Vagina (tissue), 2 donors: ENCODE data around the gene TRIM46. TPM values are rescaled to one million over a fixed set of nuclear protein-coding genes. Genes with fewer than 3 reads are reported as not detected.

Experiments used
- DNase-seq, 2 donors: peaks; one replicate each; pipeline ENCODE4 v3.0.0-alpha.2; 2017; ENCODE audit errors: extremely low spot score in 2 of 2
- H3K27ac ChIP-seq: fragments of 200-600 bp; sonication (generic); one replicate; pipeline ENCODE4 v1.5.1; 2019
- H3K27me3 ChIP-seq: fragments of 200-600 bp; sonication (generic); one replicate; pipeline ENCODE4 v1.5.1; 2019
- H3K36me3 ChIP-seq, 2 donors: fragments of 200-600 bp; sonication (generic); one replicate each; pipeline ENCODE4 v1.5.1; 2017 to 2019
- H3K4me1 ChIP-seq: fragments of 200-600 bp; sonication (generic); one replicate; pipeline ENCODE4 v1.5.1; 2019
- H3K4me3 ChIP-seq, 2 donors: fragments of 200-600 bp; sonication (generic); 1 replicate in 1 of 2; 2 replicates in 1 of 2; pipeline ENCODE4 v1.5.1; 2016 to 2019
- H3K9me3 ChIP-seq: fragments of 200-600 bp; sonication (generic); one replicate; pipeline ENCODE4 v1.5.1; 2019
- POLR2A ChIP-seq, 2 donors: fragments of 450-650 bp; IDR thresholded peaks; one replicate each; pipeline ENCODE4 v1.6.1; 2017; ENCODE audit warnings: antibody characterized with exemption in 2 of 2, mild to moderate bottlenecking in 2 of 2, moderate library complexity in 2 of 2
- POLR2AphosphoS5 ChIP-seq, 2 donors: sonication (generic); formaldehyde crosslinking; IDR thresholded peaks; one replicate each; pipeline ENCODE4 v1.9.0; 2017; ENCODE audit warnings: antibody characterized with exemption in 2 of 2, mild to moderate bottlenecking in 2 of 2, low read depth in 1 of 2; ENCODE audit not compliant: insufficient read depth in 1 of 2
- intact Hi-C: fragments of 100-400 bp; cut with DNase I; formaldehyde crosslinking; loops from one replicate; pipeline ENCODE4 v1.15.1; 2023
- total RNA-seq: library from RNA; depleted of rRNA; stranded (reverse); fragments of >200 nt; gene quantifications from one replicate; pipeline ENCODE4 v1.2.3, GENCODE V29; 2016
- TF ChIP-seq, protein P1 (sequence below), 3 experiments: fragments of 450-650 bp in 2 of 3; fragments of 200-600 bp in 1 of 3; sonication (generic) in 1 of 3; IDR thresholded peaks; one replicate each; pipeline ENCODE4 v1.5.1; 2017 to 2019; ENCODE audit warnings: antibody characterized with exemption in 3 of 3, mild to moderate bottlenecking in 2 of 3, moderate library complexity in 2 of 3

The TRIM46 gene, protein sequence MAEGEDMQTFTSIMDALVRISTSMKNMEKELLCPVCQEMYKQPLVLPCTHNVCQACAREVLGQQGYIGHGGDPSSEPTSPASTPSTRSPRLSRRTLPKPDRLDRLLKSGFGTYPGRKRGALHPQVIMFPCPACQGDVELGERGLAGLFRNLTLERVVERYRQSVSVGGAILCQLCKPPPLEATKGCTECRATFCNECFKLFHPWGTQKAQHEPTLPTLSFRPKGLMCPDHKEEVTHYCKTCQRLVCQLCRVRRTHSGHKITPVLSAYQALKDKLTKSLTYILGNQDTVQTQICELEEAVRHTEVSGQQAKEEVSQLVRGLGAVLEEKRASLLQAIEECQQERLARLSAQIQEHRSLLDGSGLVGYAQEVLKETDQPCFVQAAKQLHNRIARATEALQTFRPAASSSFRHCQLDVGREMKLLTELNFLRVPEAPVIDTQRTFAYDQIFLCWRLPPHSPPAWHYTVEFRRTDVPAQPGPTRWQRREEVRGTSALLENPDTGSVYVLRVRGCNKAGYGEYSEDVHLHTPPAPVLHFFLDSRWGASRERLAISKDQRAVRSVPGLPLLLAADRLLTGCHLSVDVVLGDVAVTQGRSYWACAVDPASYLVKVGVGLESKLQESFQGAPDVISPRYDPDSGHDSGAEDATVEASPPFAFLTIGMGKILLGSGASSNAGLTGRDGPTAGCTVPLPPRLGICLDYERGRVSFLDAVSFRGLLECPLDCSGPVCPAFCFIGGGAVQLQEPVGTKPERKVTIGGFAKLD
- total RNA-seq: 2.7 TPM

GRCh38 chr1:155173478-155174323, at the start of gene TRIM46:
Gene TRIM46, plus strand, starts transcription at chr1:155173849. Its CDS starts 118 bp downstream, at chr1:155173967.
- peak; percentile 85 to 91 for DNase-seq
- Histone ChIP-seq H3K9me3 (no peaks in the 10 kb centered on the region), H3K4me3 (peak within 1 kb of the TSS; percentile 88 to 90), H3K36me3 (peaks cover 0 to 12% of the 10 kb centered on the region in 2 donors), H3K27me3 (no peaks in the 10 kb centered on the region), H3K27ac (peak within 1 kb of the TSS; percentile 94), H3K4me1 (peaks cover 38% of the 10 kb centered on the region)
- intact Hi-C loops: no loop called here
- TF ChIP-seq, protein P1, sequence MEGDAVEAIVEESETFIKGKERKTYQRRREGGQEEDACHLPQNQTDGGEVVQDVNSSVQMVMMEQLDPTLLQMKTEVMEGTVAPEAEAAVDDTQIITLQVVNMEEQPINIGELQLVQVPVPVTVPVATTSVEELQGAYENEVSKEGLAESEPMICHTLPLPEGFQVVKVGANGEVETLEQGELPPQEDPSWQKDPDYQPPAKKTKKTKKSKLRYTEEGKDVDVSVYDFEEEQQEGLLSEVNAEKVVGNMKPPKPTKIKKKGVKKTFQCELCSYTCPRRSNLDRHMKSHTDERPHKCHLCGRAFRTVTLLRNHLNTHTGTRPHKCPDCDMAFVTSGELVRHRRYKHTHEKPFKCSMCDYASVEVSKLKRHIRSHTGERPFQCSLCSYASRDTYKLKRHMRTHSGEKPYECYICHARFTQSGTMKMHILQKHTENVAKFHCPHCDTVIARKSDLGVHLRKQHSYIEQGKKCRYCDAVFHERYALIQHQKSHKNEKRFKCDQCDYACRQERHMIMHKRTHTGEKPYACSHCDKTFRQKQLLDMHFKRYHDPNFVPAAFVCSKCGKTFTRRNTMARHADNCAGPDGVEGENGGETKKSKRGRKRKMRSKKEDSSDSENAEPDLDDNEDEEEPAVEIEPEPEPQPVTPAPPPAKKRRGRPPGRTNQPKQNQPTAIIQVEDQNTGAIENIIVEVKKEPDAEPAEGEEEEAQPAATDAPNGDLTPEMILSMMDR (IDR thresholded peaks at IDR 0.05): no peak
- TF ChIP-seq POLR2AphosphoS5 (IDR thresholded peaks at IDR 0.05; ENCODE audit: insufficient read depth in 1 of 2, low read depth in 1 of 2): no peak

DNA sequence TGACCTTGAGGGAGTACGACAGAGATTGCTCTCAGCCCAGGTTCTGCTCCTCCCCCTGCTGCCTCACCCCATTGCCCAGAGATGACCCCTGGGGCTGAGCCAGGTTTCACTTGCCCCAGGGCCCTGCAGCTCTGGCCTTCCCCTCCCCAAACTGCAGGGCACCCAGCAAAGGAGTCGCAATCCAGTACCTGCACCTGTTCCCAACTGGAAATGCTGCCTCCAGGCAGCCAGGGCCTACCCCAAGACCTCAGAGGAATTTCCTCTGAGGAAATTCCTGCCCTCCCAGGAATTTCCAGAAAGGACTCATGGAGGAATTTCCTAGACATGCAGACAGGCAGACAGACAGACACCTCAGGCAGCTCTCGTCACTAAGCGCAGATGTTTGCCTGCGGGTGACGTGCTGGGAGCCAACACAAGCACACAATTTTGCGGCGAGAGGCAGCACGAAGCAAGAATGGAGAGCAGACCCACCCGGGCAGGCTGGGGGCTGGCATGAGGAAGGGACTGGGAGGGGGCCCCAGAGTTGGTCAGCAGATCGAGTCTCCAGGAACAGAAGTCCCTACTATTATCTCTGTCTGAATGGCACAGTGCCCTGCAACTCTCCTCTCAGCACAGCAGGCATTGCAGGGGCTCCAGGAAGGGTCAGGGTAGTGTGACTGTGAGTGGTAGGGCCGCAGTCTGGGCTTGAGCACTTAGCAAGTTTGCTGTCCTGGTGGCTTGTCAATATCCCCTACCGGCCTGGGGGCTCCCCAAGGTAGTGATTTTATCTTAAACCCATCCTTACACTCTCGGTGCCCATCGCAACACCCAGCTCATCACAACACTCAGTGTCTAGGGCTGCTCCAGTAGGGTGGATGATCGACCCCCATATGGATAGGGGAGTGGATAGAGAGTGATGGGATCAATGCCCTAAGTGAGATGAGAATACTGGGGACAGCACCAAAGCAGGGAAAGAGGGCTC, 48.9 kb upstream of the TRIM46 start:
- intact Hi-C loops: no loop called here
- no peak for DNase-seq
- Histone ChIP-seq H3K27me3 (no peaks in the 10 kb centered on the region), H3K4me3 (no peak overlapping the region), H3K36me3 (no peaks in the 10 kb centered on the region), H3K4me1 (peaks cover 63% of the 10 kb centered on the region), H3K9me3 (no peaks in the 10 kb centered on the region), H3K27ac (peak overlapping the region; percentile 17)
- TF ChIP-seq POLR2A (IDR thresholded peaks at IDR 0.05): no peak
- TF ChIP-seq, protein P1 (IDR thresholded peaks at IDR 0.05): no peak

DNA sequence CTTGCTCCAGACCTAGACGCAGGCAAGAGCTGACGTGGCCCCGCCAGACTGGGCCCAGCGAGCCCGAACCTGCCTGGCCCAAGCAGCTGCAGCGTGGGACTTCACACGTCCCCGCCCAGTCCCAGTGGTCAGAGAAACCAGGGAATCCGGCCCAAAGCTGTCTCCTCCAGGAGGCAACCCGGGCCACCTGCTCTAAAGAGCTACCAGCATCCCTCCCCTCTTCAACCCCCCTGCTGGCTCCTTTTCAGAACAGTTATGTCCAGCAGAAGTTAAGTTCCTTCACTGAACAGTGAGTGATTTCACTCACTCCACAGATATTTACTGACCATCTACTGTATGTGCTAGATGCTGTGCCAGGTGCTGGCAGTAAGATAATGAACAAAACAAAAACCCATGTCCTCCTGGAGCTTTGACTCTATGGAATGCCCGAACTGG, 48.1 kb upstream of the TRIM46 start:
- TF ChIP-seq, protein P1 (IDR thresholded peaks at IDR 0.05): no peak
- TF ChIP-seq POLR2AphosphoS5 (IDR thresholded peaks at IDR 0.05; ENCODE audit: insufficient read depth in 1 of 2, low read depth in 1 of 2) (no peak), POLR2A (IDR thresholded peaks at IDR 0.05) (no peak)
- Histone ChIP-seq H3K4me3 (no peak overlapping the region), H3K27me3 (no peaks in the 10 kb centered on the region), H3K4me1 (peaks cover 68% of the 10 kb centered on the region), H3K36me3 (no peaks in the 10 kb centered on the region), H3K27ac (peak overlapping the region; percentile 92), H3K9me3 (no peaks in the 10 kb centered on the region)
- intact Hi-C loops: no loop called here
- no peak for DNase-seq

- peak overlapping the region; percentile 78 to 88 for H3K4me3 ChIP-seq
- peak overlapping the region; percentile 92 for H3K27ac ChIP-seq
- DNase-seq: no peak
- no peaks in the 10 kb centered on the region for H3K36me3 ChIP-seq
- TF ChIP-seq, protein P1 (IDR thresholded peaks at IDR 0.05): no peak
- TF ChIP-seq POLR2AphosphoS5 (IDR thresholded peaks at IDR 0.05; ENCODE audit: insufficient read depth in 1 of 2, low read depth in 1 of 2) (peak in 1 of 2 donors; percentile 50), POLR2A (IDR thresholded peaks at IDR 0.05) (no peak)
- no peaks in the 10 kb centered on the region for H3K27me3 ChIP-seq
- peaks cover 73% of the 10 kb centered on the region for H3K4me1 ChIP-seq
- H3K9me3 ChIP-seq: no peaks in the 10 kb centered on the region
- intact Hi-C loops: no loop called here
Measured at GRCh38 chr1:155125946-155126555, 47.6 kb upstream of the TRIM46 start.
